ENCODE data around the gene PACRG. TPM values are rescaled to one million over a fixed set of nuclear protein-coding genes. Genes with fewer than 3 reads are reported as not detected.

Gene PACRG
- total and polyA plus RNA-seq, 2 of the 4 experiments (the other 2 are of a cell fraction) = not detected

DNA sequence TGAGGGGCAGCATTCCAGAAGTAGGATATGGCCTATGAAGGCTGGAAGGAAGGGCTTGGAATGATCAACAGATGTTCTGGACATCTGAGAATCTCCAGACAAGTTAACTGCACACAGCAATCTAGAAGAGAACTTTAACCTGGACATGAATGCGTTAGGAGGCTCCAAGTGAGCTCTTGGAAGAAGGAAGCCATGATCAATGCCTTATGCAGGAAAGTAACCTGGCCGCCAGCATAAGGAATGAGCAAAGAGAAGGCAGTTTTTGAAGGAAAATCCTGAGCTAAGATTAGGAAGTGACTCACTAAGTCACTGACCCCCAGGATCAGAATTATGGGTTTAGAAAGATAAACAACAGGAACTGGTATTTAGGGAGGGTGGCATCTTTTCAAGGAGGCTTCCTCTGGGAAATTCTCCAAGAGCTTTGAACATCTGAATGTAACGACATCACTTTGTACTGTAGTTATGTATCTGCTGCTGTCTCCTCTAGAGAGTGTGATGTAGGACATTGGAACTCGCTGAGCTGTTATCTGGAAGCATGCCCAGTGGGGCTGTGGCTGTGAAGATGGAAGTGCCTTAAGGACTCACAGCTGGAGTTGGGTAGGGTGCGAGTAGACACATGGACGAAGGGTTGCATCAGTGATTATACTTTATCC is 236.8 kb downstream of the PACRG start:
- Histone ChIP-seq H4K5ac (ENCODE audit: low read depth, low read length) (peak overlapping the region; percentile 42; the same call in 1 of the 2 replicates), H2BK120ac (ENCODE audit: low read depth, low read length) (peak overlapping the region; percentile 98), H3K27ac (ENCODE audit: insufficient read depth, low read length) (peak overlapping the region; percentile 82), H3K9ac (ENCODE audit: low read depth, low read length) (no peak overlapping the region), H3K4me2 (ENCODE audit: low read depth, low read length) (peak overlapping the region; percentile 67), H4K91ac (ENCODE audit: insufficient read depth, low read depth, low read length) (peak overlapping the region; percentile 86), H3K36me3 (ENCODE audit: control insufficient read depth, insufficient read depth, low read length) (no peaks in the 10 kb centered on the region), H3K27me3 (ENCODE audit: control insufficient read depth, insufficient read depth, low read length) (no peaks in the 10 kb centered on the region), H2AK5ac (ENCODE audit: low read depth, low read length) (peak overlapping the region; percentile 59; the same call in 1 of the 2 replicates), H4K8ac (ENCODE audit: low read depth in 2 of 2, low read length in 2 of 2) (peak overlapping the region; percentile 27 to 81), H4K20me1 (ENCODE audit: insufficient read depth, low read length) (no peaks in the 10 kb centered on the region), H3K23ac (ENCODE audit: low read depth, low read length) (peak overlapping the region; percentile 95), H3K18ac (ENCODE audit: low read depth, low read length) (peak overlapping the region; percentile 73), H2BK15ac (ENCODE audit: low read depth, low read length) (peak overlapping the region; percentile 73; the same call in 1 of the 3 replicates), H3K9me3 (ENCODE audit: control insufficient read depth, insufficient read depth, low read length) (no peaks in the 10 kb centered on the region), H3K4ac (ENCODE audit: low read depth, low read length) (peak overlapping the region; percentile 90), H2AFZ (replicated peaks; ENCODE audit: low read length, poor library complexity) (peak overlapping the region; percentile 77), H3K4me3 (ENCODE audit: insufficient read depth, low read depth, low read length) (no peak overlapping the region), H3K4me1 (ENCODE audit: control insufficient read depth, insufficient read depth, low read length) (peaks cover 4% of the 10 kb centered on the region), H3K56ac (ENCODE audit: extremely low read depth, insufficient read depth, low read length) (peak overlapping the region; percentile 91), H2BK5ac (ENCODE audit: low read depth, low read length, poor library complexity, severe bottlenecking) (peak overlapping the region; percentile 82), H3K14ac (replicated peaks; ENCODE audit: low read depth, low read length) (peak overlapping the region; percentile 87), H2BK20ac (ENCODE audit: low read depth, low read length) (peak overlapping the region; percentile 98), H2AK9ac (replicated peaks; ENCODE audit: low read depth, low read length, poor library complexity) (no peak overlapping the region), H3K79me1 (ENCODE audit: low read depth in 1 of 2, low read length in 2 of 2) (no peaks in the 10 kb centered on the region; a peak in 1 of 4 replicates), H3K9me1 (ENCODE audit: insufficient read depth, low read length) (no peaks in the 10 kb centered on the region; the same call in 1 of the 2 replicates)
- DNase-seq = peak; percentile 99
- no TSS peak for BruUV-seq (replicated peaks)
- ChIA-PET CTCF (interaction anchor here (1.8 kb wide), 1 partner anchor 10 kb away, joined by 5 read pairs; no protein-coding TSS in a partner anchor), POLR2A (ENCODE audit: unreplicated experiment) (interaction anchor here (0.6 kb wide), 1 partner anchor 733 kb away, joined by 7 read pairs; no protein-coding TSS in a partner anchor)
- peak; percentile 43 for TF ChIP-seq FOS (IDR thresholded peaks at IDR 0.05; ENCODE audit: low read depth, low read length)
- TF ChIP-seq, protein P1, sequence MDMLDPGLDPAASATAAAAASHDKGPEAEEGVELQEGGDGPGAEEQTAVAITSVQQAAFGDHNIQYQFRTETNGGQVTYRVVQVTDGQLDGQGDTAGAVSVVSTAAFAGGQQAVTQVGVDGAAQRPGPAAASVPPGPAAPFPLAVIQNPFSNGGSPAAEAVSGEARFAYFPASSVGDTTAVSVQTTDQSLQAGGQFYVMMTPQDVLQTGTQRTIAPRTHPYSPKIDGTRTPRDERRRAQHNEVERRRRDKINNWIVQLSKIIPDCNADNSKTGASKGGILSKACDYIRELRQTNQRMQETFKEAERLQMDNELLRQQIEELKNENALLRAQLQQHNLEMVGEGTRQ (IDR thresholded peaks at IDR 0.05; ENCODE audit: low read depth, low read length) = no peak
- TF ChIP-seq MAFK (IDR thresholded peaks at IDR 0.05; ENCODE audit: low read depth, low read length) = peak; percentile 46; the same call in 1 of the 2 replicates
- TF ChIP-seq MXI1 (IDR thresholded peaks at IDR 0.05; ENCODE audit: borderline replicate concordance, low read depth, low read length) = no peak
- TF ChIP-seq CEBPB (IDR thresholded peaks at IDR 0.05; ENCODE audit: low read depth, low read length) = peak; percentile 77
- TF ChIP-seq, protein P2, sequence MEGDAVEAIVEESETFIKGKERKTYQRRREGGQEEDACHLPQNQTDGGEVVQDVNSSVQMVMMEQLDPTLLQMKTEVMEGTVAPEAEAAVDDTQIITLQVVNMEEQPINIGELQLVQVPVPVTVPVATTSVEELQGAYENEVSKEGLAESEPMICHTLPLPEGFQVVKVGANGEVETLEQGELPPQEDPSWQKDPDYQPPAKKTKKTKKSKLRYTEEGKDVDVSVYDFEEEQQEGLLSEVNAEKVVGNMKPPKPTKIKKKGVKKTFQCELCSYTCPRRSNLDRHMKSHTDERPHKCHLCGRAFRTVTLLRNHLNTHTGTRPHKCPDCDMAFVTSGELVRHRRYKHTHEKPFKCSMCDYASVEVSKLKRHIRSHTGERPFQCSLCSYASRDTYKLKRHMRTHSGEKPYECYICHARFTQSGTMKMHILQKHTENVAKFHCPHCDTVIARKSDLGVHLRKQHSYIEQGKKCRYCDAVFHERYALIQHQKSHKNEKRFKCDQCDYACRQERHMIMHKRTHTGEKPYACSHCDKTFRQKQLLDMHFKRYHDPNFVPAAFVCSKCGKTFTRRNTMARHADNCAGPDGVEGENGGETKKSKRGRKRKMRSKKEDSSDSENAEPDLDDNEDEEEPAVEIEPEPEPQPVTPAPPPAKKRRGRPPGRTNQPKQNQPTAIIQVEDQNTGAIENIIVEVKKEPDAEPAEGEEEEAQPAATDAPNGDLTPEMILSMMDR (conservative IDR thresholded peaks at IDR 0.05; ENCODE audit: low read depth, low read length) = no peak
- TF ChIP-seq MAZ (IDR thresholded peaks at IDR 0.05; ENCODE audit: borderline replicate concordance, low read depth, low read length) = no peak
- intact Hi-C loops (cut with micrococcal nuclease) = loop anchor here (10.0 kb wide), 2 partner anchors 450 to 990 kb away; partner anchors contain the start of gene QKI
- dilution Hi-C loops (cut with HindIII; ENCODE audit: low sequenced_read_pairs, unreplicated experiment) = no loop called here
- ATAC-seq (ENCODE audit: low read depth) = peak; percentile 93
- in situ Hi-C loops (cut with MboI; ENCODE audit: low sequenced_read_pairs) = no loop called here
- 5% methylated on average over 4 of the region's 6 CpGs; no CpG with 5 or more reads in 1 of the 2 experiments for WGBS, 2 experiments (ENCODE audit: extremely low coverage in 2 of 2, insufficient read length in 1 of 2)
